CD4-positive, alpha-beta T cell treated with Interleukin-10 for 1 hour (primary cell): ENCODE data around the gene NOL3.
A peak's percentile ranks its signal among the peaks of the same experiment; 100 is the strongest.

Experiments
- DNase-seq: peaks from one replicate; pipeline ENCODE4 v3.0.0-alpha.2; 2020

The NOL3 gene

DNA sequence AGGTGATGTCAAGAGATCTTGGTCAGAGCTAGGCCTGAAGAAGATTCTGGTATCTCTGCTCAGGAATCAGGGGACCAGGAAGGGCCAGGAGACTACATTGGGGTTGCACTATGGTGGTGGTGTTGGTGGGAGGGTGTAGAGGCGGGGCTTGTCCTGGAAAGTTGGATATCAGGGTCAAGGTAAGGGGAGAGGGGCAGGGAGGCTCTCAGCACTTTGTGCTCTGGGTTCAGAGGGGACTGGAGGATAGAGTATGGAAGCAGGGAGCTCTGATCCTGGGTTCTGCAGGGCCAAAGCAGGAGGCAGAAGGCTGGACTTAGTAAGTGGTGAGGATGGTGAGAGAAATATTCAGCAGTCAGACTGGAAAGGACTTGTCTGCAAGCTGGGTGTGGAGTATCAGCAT lies 3.0 kb downstream of the NOL3 start:
- no peak for DNase-seq

DNA sequence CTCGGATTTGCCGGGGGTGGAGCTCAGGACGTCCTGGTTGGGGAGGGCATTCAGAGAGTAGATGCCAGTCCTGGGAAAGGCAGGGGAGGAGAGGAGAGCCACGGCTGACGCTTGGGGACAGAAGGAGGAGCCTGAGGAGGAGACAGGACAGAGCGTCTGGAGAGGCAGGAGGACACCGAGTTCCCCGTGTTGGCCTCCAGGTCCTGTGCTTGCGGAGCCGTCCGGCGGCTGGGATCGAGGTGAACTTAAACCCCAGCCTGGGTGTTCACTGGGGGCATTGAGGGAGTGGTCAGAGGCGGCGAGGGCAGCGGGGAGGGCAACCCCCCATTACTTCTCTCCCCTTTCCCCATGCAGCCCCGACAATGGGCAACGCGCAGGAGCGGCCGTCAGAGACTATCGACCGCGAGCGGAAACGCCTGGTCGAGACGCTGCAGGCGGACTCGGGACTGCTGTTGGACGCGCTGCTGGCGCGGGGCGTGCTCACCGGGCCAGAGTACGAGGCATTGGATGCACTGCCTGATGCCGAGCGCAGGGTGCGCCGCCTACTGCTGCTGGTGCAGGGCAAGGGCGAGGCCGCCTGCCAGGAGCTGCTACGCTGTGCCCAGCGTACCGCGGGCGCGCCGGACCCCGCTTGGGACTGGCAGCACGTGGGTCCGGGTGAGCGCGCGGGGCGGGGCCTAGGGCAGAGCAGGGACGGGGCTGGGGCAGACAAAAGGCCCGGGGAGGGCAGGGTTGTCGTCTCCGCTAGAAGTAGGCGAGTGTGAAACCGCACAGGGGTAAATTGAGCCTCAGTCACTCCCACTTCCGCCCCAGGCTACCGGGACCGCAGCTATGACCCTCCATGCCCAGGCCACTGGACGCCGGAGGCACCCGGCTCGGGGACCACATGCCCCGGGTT lies 3.7 kb downstream of the NOL3 start:
- peak; percentile 77 for DNase-seq

DNA sequence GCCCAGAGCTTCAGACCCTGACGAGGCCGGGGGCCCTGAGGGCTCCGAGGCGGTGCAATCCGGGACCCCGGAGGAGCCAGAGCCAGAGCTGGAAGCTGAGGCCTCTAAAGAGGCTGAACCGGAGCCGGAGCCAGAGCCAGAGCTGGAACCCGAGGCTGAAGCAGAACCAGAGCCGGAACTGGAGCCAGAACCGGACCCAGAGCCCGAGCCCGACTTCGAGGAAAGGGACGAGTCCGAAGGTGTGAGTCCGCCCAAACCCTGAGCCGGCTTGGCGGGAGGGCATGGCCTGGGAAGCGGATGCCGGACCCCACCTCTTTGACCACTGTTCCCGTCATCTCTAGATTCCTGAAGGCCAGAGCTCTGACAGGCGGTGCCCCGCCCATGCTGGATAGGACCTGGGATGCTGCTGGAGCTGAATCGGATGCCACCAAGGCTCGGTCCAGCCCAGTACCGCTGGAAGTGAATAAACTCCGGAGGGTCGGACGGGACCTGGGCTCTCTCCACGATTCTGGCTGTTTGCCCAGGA lies 4.4 kb downstream of the NOL3 start:
- no peak for DNase-seq

DNA sequence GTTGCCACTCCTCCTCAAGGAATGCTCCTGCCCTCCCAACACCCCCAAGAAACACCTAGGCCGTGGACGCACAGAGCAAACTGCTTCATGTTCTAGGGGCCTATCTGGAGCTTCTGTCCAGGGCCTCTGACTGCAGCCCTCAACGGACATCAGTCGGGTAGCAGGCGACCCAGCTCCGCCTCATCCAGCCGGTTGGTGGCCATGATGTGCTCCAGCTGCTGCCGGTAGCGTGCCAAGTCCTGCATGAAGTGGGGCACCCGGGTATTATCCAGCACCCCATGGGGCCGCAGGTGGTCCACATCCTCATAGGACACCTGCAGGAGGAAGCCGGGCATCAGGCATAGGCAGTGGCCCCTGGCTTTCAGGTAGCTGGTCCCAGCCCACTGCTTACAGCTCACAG lies 6.3 kb downstream of the NOL3 start:
- DNase-seq: no peak

DNA sequence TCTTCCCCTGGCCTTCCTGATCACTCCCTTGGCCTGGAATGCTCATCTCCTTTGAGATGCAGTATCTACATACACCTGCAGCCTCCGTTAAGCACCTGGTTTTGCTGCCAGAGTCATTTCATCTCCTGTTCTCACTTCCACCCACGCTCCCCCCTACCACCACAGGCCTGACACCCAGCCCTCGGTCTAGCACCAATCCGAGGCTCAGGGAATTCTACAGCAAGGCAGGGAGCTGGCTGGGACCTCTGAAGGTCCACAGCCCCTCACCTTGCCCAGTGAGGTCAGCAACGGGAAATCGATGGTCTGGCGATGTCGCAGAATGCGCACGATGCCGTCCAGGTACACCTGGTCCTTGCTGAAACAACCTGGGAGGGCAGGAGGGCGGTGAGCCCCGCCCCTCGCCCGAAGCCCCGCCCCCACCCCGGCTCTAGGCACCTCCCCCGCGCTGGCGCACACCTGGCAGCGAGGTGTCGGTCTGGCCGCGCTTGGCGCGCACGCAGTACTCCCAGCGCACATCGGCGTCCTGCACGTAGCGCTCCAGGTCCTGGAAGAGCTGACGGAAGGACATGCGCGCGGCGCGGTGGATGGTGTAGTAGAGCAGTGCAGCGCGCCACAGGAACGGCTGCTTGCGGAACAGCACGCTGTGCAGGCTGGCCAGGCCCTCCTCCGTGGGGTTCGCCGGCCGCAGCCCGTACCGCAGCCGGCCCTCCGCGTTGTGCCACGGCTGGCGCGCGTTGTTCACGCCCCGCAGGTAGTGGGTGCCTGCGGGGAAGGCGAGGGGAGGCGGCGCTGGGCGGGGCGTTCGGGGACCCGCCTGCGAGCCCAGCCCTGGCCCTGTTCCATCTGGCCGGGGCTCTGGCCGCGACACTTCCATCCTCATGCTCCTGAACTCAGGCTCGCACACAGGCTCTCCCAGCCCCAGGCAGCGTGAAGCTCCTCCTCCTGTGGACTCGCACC lies 7.7 kb downstream of the NOL3 start:
- DNase-seq: peak; percentile 77

DNA sequence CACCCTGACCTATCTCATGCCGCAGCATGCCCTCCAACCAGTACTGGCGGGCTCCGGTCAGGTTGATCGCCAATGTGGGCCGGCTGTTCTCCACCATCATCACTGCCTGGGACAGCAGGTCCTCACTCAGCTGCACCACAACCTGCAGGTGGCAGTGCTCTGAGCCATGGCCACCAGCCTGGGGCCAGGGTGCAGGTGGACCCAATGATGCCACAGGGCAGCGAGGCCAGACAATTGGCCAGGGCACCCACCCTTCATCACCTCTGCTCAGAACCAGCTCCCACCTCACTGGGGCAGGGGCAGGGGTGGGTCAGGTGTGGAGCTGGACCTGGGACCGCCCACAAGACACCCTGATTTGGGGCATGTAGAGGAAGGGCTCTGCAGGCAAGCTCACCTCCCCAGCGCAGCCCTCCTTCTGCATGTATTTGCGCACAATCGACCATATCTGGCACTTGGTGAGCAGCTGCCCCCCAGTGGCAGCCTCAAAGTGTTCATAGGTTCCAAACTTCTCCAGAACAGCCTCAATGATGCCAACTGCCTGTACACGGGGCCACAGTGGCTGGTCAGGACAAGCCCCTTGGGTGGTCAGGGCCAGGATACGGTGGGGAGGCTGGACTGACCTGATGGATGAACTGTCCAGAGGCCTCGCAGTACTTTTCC lies 9.2 kb downstream of the NOL3 start:
- peak; percentile 26 for DNase-seq

DNA sequence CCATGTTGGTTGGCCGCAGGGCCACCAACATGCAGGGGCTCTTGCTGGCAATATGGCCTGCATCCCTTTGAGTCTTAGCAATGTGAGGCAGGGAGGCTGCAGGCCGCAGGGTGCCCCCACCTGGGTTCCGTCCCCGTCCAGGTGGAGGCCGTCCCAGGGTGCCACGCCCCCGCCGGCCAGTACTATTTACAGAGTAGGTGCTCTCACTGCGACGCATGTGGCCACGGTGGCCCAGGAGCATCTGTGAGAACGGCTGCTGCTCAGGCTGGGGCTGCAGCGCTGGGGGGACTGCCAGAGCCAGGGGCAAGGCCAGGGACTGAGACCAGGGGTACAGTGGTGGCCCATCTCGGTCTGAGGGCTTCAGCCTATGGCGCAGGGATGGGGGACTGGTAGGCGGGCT lies 9.8 kb downstream of the NOL3 start:
- no peak for DNase-seq

DNA sequence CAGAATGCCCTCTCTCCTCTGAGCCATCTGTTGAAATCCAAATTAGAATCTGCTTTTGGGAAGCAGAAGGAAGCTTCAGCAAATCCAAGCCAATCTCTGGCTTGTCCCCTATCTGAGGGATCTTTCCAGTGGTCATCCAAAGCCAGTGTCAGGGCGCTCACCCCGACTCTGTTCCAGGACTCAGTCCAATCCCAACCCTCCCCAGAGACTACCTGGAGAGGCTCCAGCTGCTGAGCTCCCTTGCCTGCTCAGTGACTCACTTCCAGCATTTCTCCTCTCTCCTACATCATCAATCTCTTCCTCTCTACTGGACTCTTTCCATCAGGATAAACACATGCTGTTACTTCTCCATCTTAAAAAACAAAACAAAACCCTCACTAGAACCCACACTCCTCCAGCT lies 11.0 kb downstream of the NOL3 start:
- no peak for DNase-seq

DNA sequence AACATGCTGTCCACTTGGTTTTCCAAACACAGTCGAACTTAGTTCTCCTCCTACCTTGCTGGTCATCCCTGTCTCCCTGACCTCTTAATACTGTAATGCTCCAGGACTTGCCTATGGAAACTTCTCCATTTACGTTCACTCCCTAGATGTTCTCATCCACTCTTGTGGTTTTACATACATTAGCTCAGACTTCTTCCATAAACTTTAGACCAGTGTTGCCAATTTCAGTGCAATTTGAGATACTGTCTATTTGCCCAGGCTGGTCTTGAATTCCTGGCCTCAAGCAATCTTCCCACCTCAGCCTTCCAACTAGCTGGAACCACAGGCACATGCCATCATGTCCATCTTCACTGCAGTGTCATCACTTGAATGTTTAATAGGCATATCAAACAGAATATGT lies 11.9 kb downstream of the NOL3 start:
- no peak for DNase-seq

DNA sequence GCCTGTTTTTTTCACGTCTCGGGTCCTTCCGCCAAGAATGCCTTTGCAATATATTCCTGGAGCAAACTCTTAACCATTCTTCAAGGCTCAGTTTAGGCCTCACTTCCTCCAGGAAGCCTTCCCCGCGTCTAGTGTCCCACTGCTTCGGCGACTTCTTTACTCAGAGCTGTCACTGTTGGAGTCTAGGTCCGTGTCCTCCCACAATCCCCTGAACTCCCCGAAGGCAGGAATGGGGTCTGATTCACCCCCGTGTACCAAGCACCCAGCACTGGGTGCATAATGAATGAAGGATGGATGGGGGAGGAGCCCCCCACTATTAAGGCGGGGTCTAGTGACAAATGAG lies 12.9 kb downstream of the NOL3 start:
- no peak for DNase-seq

DNA sequence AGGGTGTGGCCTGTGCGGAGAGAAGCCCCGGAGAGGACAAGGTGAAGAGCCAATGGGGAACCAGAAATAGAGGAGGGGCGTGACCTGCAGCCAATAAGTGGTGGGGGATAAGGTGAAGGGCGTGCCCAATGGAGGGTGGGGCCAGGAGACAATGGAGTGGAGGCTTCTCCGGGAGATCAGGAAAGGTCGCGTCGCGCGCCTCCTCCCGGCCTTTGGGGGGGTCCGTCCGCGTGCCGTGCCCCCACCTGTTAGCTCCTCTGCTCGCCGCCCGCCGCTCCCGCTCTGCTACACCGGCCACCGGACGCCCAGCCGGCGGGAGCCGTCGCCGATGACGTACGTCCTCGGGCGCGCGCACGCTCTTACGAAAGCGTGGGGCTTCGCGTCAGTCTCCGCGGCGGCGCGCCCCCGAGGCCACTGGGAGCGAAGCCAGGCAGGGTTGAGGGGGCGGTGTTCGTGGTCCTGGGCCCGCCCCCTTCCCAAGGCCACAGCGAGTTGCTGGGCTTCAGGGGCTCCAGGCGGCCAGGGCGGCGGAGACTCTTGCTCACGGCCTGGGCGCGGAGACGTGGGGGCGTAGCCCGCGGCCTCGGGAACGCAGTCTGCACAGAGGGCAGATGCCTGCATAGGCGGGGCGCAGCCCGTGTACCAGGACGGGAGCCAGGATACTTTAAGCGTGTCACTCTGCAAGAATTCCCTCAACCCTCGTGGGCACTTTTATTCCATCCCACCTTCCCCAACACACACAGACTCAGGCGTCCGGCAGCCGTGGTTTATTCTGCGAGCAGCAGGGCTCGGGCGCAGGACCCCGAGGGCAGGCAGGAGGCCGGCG lies 13.5 kb downstream of the NOL3 start, which contains the start of gene MATCAP1:
MATCAP1 (minus strand) TSS at position 337 of the 826 bp plus-strand sequence. CDS start 3,353 bp downstream, outside the sequence.
- peak; percentile 98 for DNase-seq

DNA sequence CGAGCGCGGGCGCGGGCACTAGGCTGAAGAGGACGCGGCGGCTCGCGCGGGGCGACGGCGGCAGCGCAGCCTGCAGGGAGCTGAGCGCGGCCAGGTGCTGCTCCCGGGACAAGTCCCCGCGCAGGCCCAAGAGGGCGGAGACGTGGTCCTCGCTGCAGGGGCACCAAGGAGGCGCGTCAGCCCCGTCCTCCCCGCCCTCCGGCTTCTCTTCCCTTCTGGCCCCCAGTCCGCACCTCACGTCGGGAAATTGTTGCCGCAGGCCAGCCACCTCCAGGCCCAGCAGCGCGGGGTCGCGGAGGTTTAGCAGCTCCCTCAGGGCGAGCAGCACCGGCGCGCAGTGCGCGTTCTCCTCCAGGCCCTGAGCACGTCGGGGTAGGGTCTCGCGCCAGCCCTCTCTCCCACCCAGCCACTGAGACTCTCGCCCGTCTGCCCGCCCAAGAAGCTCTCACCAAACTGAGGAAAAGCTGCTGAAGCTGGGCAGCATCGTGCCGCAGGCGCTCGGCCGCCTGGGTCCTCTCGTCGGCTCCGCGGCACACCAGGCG lies 14.2 kb downstream of the NOL3 start:
- no peak for DNase-seq

DNA sequence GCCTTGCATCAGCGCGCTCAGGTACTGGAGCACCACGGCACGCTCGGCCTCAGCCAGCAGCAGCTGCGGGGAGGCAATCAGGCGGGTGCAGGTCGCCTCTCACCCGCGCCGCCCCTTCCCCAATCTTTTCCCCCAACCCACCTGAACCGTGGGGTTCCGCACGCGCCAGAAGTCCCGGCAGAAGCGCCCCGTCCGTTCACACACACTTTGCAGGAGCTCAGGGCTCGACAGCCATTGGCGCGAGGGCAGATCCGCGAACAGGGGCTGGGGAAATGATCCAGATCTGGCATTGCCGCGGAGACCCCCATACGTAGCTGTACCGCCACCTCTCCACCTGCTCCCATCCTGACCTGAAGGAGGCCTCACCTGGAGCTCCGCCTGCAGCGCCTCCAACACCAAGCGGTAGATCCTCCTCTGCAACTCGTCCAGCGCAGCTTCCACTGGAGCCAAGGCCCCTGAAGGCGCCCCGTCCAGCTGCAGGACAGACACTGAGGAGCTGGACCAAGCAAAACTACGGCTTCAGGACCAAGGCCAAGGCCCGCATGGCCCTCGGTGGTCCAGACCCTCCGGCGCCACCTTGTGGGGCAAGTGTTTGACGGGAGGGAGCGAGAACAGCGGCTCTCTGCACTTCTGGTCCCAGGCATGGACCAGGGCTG lies 14.8 kb downstream of the NOL3 start:
- peak; percentile 85 for DNase-seq

DNA sequence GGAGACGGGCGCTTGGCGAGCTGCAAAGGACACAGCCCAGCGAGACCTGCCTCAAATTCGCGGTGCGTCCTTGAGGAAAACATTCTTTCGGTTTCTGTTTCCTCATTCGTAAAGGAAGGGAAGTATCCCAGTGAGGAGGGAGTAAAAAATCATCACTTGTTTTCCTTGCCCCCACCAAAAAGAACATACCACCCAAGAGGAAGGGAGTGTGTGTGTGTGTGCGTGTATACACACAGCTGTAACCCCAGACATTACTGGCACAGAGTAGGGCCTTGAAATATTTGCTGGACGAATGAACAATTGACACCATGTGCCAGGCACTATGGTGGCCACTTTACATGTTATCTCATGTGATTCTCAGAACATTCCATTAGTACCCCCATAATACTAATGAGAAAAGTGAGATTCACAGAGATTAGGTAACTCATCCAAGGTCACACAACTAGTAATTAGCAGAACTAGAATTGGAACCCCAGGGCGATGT lies 15.4 kb downstream of the NOL3 start:
- DNase-seq: no peak

DNA sequence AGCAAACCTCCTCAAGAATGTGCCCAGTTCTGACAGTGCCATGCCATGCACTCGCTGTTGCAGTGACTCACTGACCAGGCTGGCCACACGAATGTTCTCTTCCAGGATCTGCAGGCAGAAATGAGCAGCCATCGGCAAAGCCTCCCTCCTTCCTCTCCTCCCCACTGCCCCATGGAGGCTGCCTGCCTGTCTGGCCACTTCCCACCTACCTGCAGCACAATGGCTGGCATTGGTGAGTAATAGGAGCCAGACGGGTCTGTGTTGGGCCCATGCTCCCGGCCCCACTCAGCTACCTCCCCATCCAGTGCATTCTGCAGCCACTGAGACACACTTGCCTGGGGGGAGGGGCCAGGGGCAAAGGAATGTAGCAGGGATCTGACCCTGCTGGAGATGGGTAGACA lies 16.2 kb downstream of the NOL3 start:
- no peak for DNase-seq

DNA sequence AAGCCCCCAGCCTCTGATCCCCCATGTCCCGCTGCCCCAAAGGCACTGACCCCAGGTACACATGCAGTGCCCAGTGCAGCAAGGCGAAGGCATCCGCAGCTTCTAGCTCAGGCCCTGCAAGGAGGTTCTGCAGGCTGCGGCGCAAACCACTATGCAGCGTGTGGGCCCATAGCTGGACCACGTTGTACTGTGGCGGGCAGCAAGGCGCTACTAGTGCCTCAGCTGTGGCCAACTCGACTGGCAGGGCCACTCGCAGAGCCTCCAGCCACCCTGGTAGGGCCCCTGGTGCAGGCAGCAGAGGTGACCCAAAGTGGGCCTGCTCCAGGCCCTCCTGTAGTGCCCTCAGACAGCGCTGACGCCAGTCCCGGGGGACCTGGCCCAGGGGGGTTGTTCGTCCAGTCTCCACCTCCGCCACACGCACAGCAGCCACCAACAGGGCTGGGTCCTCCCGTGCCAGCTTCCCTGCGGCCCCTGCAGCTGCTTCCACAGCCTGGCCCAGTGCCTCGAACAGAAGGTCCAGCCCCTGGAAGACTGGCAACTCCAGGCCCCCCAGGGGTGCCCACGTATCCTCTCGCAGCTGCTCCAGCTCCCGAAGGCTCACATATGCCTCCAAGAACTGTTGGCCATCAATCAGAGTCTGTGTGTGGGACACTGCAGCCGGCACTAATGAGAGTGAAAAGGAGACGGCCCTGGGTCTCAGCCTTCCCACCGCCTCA lies 17.0 kb downstream of the NOL3 start:
- DNase-seq: no peak

DNA sequence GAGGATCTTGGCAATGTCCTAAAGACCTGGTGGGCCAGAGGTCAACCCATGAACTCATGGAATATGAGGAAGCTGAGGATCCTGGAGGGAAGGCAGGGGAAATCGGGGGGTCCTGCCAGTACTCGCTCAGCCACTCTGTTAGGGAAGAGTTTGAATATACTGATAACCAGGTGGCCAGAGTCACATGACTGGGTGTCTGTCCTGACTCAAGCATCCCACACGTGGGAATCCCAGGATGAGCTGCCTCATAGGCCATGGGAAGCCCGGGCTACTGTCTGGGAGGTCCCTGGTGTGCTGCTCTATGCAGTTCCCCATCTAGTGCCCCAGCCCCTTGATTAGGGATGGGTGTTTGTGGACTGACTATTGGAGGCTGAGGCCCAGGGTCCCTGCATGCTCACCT lies 18.0 kb downstream of the NOL3 start:
- no peak for DNase-seq

DNA sequence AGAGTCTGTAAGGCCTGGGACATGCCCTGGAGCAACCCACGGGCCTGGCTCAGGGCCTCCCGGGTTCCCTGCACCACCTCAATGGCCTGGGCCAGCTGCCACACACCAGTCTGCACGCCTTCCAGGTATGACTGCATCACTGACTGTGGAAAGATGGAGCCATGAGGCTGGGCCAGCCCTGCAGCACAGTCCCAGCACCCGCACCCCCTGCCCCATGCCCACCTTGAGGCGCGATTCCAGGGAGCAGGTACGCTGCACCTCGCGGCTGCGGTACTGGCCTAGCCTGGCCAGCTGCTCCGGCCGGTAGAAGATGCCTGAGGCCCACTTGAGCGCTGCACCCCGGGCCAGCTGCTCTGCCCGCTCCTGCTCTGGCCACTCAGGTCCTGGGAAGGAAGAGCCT lies 18.5 kb downstream of the NOL3 start:
- DNase-seq: no peak

DNA sequence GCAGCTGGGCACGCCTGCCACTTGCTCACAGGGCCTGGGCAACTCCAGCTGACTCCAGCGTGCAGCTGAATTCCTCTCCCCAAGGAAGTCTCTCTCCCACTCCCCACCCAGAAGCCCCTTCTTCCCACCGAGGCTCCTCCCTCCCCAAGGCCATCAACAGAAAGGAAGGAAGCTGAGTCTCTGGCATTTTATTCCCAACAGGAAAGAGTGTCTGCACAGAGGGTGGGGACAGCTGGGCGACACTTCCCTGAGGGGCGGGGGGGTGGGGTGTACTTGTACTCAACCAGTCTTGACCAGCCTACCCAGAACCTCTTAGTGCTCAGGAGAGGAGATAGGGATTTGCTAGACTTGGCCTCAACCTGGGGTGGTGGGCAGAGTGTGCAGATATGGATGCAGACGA lies 19.7 kb downstream of the NOL3 start, which contains the start of gene EXOC3L1:
EXOC3L1 (minus strand) TSS at position 96 of the 400 bp plus-strand sequence. CDS start 460 bp downstream, outside the sequence.
- no peak for DNase-seq
